Measurements from ENCODE around the gene RTRAF.

- TF ChIP-seq EP300 (IDR thresholded peaks at IDR 0.05; ENCODE audit: borderline replicate concordance): no peak
- TF ChIP-seq MAX (IDR thresholded peaks at IDR 0.05): no peak
- no peak for TF ChIP-seq TCF12 (IDR thresholded peaks at IDR 0.05; ENCODE audit: low read depth)
- no peak for TF ChIP-seq EGR1 (IDR thresholded peaks at IDR 0.05)
Observed at GRCh38 chr14:51951656-51952055, 37.7 kb upstream of the RTRAF start.
